Esophagus muscularis mucosa (tissue), 4 donors: ENCODE results near the gene PPP3CA. TPM values are rescaled to one million over a fixed set of nuclear protein-coding genes. Genes with fewer than 3 reads are reported as not detected.

ENCODE experiments used
- DNase-seq: peaks from one replicate; pipeline ENCODE4 v3.0.0-alpha.2; 2017; ENCODE audit errors: extremely low spot score
- H3K27ac ChIP-seq, 4 donors: fragments of 200-600 bp; sonication (generic); replicated peaks in 1 of 4; 1 replicate in 3 of 4; 2 replicates in 1 of 4; pipeline ENCODE4 v1.5.1; 2016 to 2019; ENCODE audit warnings: mild to moderate bottlenecking in 1 of 4
- H3K27me3 ChIP-seq, 4 donors: fragments of 200-600 bp; sonication (generic); one replicate each; pipeline versions ENCODE4 v1.5.1 to v1.6.0; 2016 to 2019
- H3K36me3 ChIP-seq, 4 donors: fragments of 200-600 bp; sonication (generic); one replicate each; pipeline ENCODE4 v1.5.1; 2016 to 2019
- H3K4me1 ChIP-seq, 4 donors: fragments of 200-600 bp; sonication (generic); one replicate each; pipeline ENCODE4 v1.5.1; 2016 to 2019
- H3K4me3 ChIP-seq, 4 donors: fragments of 200-600 bp; sonication (generic); 1 replicate in 2 of 4; 2 replicates in 2 of 4; pipeline ENCODE4 v1.5.1; 2016 to 2019; ENCODE audit warnings: mild to moderate bottlenecking in 4 of 4, moderate library complexity in 1 of 4
- H3K9me3 ChIP-seq, 4 donors: fragments of 200-600 bp; sonication (generic); 1 replicate in 3 of 4; 2 replicates in 1 of 4; pipeline ENCODE4 v1.5.1; 2016 to 2019
- CTCF ChIP-seq, 3 experiments: fragments of 200-600 bp in 2 of 3; fragments of 450-650 bp in 1 of 3; sonication (generic) in 2 of 3; IDR thresholded peaks; one replicate each; pipeline ENCODE4 v1.5.1; 2017 to 2019; ENCODE audit warnings: antibody characterized with exemption in 3 of 3, mild to moderate bottlenecking in 2 of 3, moderate library complexity in 1 of 3
- EP300 ChIP-seq: sonication (generic); formaldehyde crosslinking; IDR thresholded peaks from one replicate; pipeline ENCODE4 v1.6.1; 2017; ENCODE audit warnings: antibody characterized with exemption
- POLR2A ChIP-seq: fragments of 450-650 bp; IDR thresholded peaks from one replicate; pipeline ENCODE4 v1.6.1; 2017; ENCODE audit warnings: antibody characterized with exemption, moderate library complexity, mild to moderate bottlenecking, low read depth
- POLR2AphosphoS5 ChIP-seq, 2 donors: sonication (generic); formaldehyde crosslinking; IDR thresholded peaks; one replicate each; pipeline ENCODE4 v1.6.1; 2017; ENCODE audit warnings: antibody characterized with exemption in 2 of 2
- WGBS: methylation state at CpG from one replicate; pipeline ENCODE4 v1.1.5; 2018; 5-methylcytosine and 5-hydroxymethylcytosine counted together
- intact Hi-C: fragments of 100-400 bp; cut with DNase I; formaldehyde crosslinking; loops from one replicate; pipeline ENCODE4 v1.15.1; 2023
- total RNA-seq, 4 donors: library from RNA; depleted of rRNA; stranded (reverse); fragments of >200 nt; gene quantifications; one replicate each; pipeline versions ENCODE4 v1.1.0 to v1.2.1, GENCODE V29; 2016

PPP3CA gene
- total RNA-seq, 4 donors from 2014 or later, result 21.3 to 31.6 (median 23.3) TPM

- no peak overlapping the region for H3K4me3 ChIP-seq
- H3K27ac ChIP-seq, result no peak overlapping the region
- DNase-seq, result no peak
- 74% methylated on average over 4 of the region's 4 CpGs for WGBS
- intact Hi-C loops, result loop anchor here (10.0 kb wide), 1 partner anchor 146 kb away; the partner anchor contains the start of gene PPP3CA
- H3K9me3 ChIP-seq, result no peaks in the 10 kb centered on the region
- peaks cover 13 to 36% (median 26%) of the 10 kb centered on the region in 4 donors for H3K4me1 ChIP-seq
- H3K27me3 ChIP-seq, result no peaks in the 10 kb centered on the region
- peaks cover 0 to 8% (median 0%) of the 10 kb centered on the region in 4 donors for H3K36me3 ChIP-seq
- TF ChIP-seq CTCF (IDR thresholded peaks at IDR 0.05) (no peak), EP300 (no peak), POLR2A (no peak), POLR2AphosphoS5 (IDR thresholded peaks at IDR 0.05) (no peak)
Observed at GRCh38 chr4:101198682-101199339, 148.5 kb downstream of the PPP3CA start.

- intact Hi-C loops, result loop anchor here (10.0 kb wide), 1 partner anchor 147 kb away; the partner anchor contains the start of gene PPP3CA
Observed at GRCh38 chr4:101197350-101197749, 150.0 kb downstream of the PPP3CA start.

GRCh38 chr4:101192244-101192643, 155.1 kb downstream of the PPP3CA start:
- DNase-seq, result no peak
- Histone ChIP-seq H3K4me1 (peaks cover 22 to 44% (median 32%) of the 10 kb centered on the region in 4 donors), H3K36me3 (peaks cover 0 to 8% (median 0%) of the 10 kb centered on the region in 4 donors), H3K27me3 (no peaks in the 10 kb centered on the region), H3K9me3 (no peaks in the 10 kb centered on the region), H3K4me3 (peak overlapping the region in 2 of 4 donors; percentile 8 to 16), H3K27ac (peak overlapping the region; percentile 72 to 85 (median 79))
- TF ChIP-seq POLR2AphosphoS5 (IDR thresholded peaks at IDR 0.05) (no peak), CTCF (IDR thresholded peaks at IDR 0.05) (no peak), POLR2A (no peak), EP300 (no peak)
- intact Hi-C loops, result loop anchor here (10.0 kb wide), 1 partner anchor 153 kb away; the partner anchor contains the start of gene PPP3CA

More at GRCh38 chr4:101197350-101197749, 150.0 kb downstream of the PPP3CA start:
- Histone ChIP-seq H3K27ac (no peak overlapping the region), H3K9me3 (no peaks in the 10 kb centered on the region), H3K27me3 (no peaks in the 10 kb centered on the region), H3K36me3 (peaks cover 0 to 8% (median 0%) of the 10 kb centered on the region in 4 donors), H3K4me1 (peaks cover 14 to 41% (median 31%) of the 10 kb centered on the region in 4 donors), H3K4me3 (no peak overlapping the region)
- no peak for TF ChIP-seq EP300
- no peak for TF ChIP-seq POLR2AphosphoS5 (IDR thresholded peaks at IDR 0.05)
- no peak for TF ChIP-seq POLR2A
- no peak for TF ChIP-seq CTCF (IDR thresholded peaks at IDR 0.05)
- WGBS, result 97% methylated on average over 4 of the region's 4 CpGs
- DNase-seq, result no peak

GRCh38 chr4:101191302-101192098, 155.8 kb downstream of the PPP3CA start:
- H3K9me3 ChIP-seq, result no peaks in the 10 kb centered on the region
- no peak for TF ChIP-seq CTCF (IDR thresholded peaks at IDR 0.05)
- peak; percentile 84 for TF ChIP-seq EP300
- TF ChIP-seq POLR2A, result no peak
- TF ChIP-seq POLR2AphosphoS5 (IDR thresholded peaks at IDR 0.05), result peak; percentile 80 to 84
- H3K27me3 ChIP-seq, result no peaks in the 10 kb centered on the region
- no peak for DNase-seq
- intact Hi-C loops, result loop anchor here (10.0 kb wide), 1 partner anchor 153 kb away; the partner anchor contains the start of gene PPP3CA
- peaks cover 22 to 49% (median 39%) of the 10 kb centered on the region in 4 donors for H3K4me1 ChIP-seq
- peak overlapping the region; percentile 8 to 28 (median 12) for H3K4me3 ChIP-seq
- peak overlapping the region; percentile 72 to 85 (median 79) for H3K27ac ChIP-seq
- 33% methylated on average over 2 of the region's 4 CpGs for WGBS
- H3K36me3 ChIP-seq, result peaks cover 0 to 8% (median 0%) of the 10 kb centered on the region in 4 donors
